AG10803 (cell line): ENCODE measurements around the gene TMEM175.

Source experiments
- DNase-seq: peaks from one replicate; pipeline ENCODE4 v3.0.0; 2010; ENCODE audit warnings: low read depth
- H3K4me3 ChIP-seq: 2 replicates; pipeline ENCODE4 v1.5.1; 2011; ENCODE audit warnings: mild to moderate bottlenecking, low read length, control low read depth
- CTCF ChIP-seq: conservative IDR thresholded peaks from 2 replicates; pipeline ENCODE4 v1.5.1; 2011; ENCODE audit warnings: mild to moderate bottlenecking, low read length, control low read depth, inconsistent platforms

TMEM175 gene

GRCh38 chr4:898869-899555, 33.2 kb upstream of the TMEM175 start:
- no peak for TF ChIP-seq CTCF
- H3K4me3 ChIP-seq = no peak overlapping the region
- DNase-seq = no peak

- TF ChIP-seq CTCF = no peak
- H3K4me3 ChIP-seq = no peak overlapping the region
- no peak for DNase-seq
These were observed 32.7 kb upstream of the TMEM175 start for GRCh38 chr4:899556-899906.

GRCh38 chr4:900073-900472, 32.2 kb upstream of the TMEM175 start:
- TF ChIP-seq CTCF = no peak
- DNase-seq = no peak
- H3K4me3 ChIP-seq = no peak overlapping the region

- H3K4me3 ChIP-seq = no peak overlapping the region
- DNase-seq = no peak
- TF ChIP-seq CTCF = no peak
These were observed 31.5 kb upstream of the TMEM175 start for GRCh38 chr4:900721-901120.

GRCh38 chr4:901192-901910, 30.9 kb upstream of the TMEM175 start:
- no peak for DNase-seq
- no peak for TF ChIP-seq CTCF
- no peak overlapping the region for H3K4me3 ChIP-seq

GRCh38 chr4:903066-904046, 28.9 kb upstream of the TMEM175 start:
- TF ChIP-seq CTCF = no peak
- no peak overlapping the region for H3K4me3 ChIP-seq
- no peak for DNase-seq
